BE2C (cell line): ENCODE measurements around the gene HCRTR1.

Experiments used
- DNase-seq: peaks from one replicate; pipeline ENCODE4 v3.0.0-alpha.2; 2020
- H3K27me3 ChIP-seq: fragments of 250-450 bp; sonication (Bioruptor Pico); 2 replicates; pipeline ENCODE4 v1.5.1; 2020; ENCODE audit warnings: mild to moderate bottlenecking
- H3K36me3 ChIP-seq: fragments of 250-450 bp; sonication (Bioruptor Pico); 2 replicates; pipeline ENCODE4 v1.5.1; 2020; ENCODE audit warnings: mild to moderate bottlenecking
- H3K4me1 ChIP-seq: fragments of 250-450 bp; sonication (Bioruptor Pico); 2 replicates; pipeline ENCODE4 v1.5.1; 2020
- H3K4me3 ChIP-seq: 2 replicates; pipeline ENCODE4 v1.5.1; 2011; ENCODE audit warnings: low read depth, low read length
- H3K9me3 ChIP-seq: fragments of 250-450 bp; sonication (Bioruptor Pico); 2 replicates; pipeline ENCODE4 v1.5.1; 2020
- CTCF ChIP-seq: IDR thresholded peaks from 2 replicates; pipeline ENCODE4 v1.5.1; 2012; ENCODE audit warnings: mild to moderate bottlenecking, low read depth, low read length

HCRTR1 gene

GRCh38 chr1:31588751-31589515 is 28.6 kb upstream of the HCRTR1 start:
- Histone ChIP-seq H3K4me1 (peaks cover 6% of the 10 kb centered on the region), H3K36me3 (no peaks in the 10 kb centered on the region), H3K27me3 (no peaks in the 10 kb centered on the region), H3K9me3 (no peaks in the 10 kb centered on the region), H3K4me3 (no peak overlapping the region)
- TF ChIP-seq CTCF: no peak
- no peak for DNase-seq

- no peaks in the 10 kb centered on the region for H3K4me1 ChIP-seq
- no peak for DNase-seq
- no peaks in the 10 kb centered on the region for H3K27me3 ChIP-seq
- no peak for TF ChIP-seq CTCF
- no peak overlapping the region for H3K4me3 ChIP-seq
- no peaks in the 10 kb centered on the region for H3K9me3 ChIP-seq
- H3K36me3 ChIP-seq: no peaks in the 10 kb centered on the region
Measured at GRCh38 chr1:31591425-31592093, 25.9 kb upstream of the HCRTR1 start.

GRCh38 chr1:31592132-31592531 is 25.4 kb upstream of the HCRTR1 start:
- H3K36me3 ChIP-seq: no peaks in the 10 kb centered on the region
- H3K9me3 ChIP-seq: no peaks in the 10 kb centered on the region
- H3K4me3 ChIP-seq: no peak overlapping the region
- no peaks in the 10 kb centered on the region for H3K4me1 ChIP-seq
- TF ChIP-seq CTCF: no peak
- no peak for DNase-seq
- no peaks in the 10 kb centered on the region for H3K27me3 ChIP-seq

- H3K4me3 ChIP-seq: no peak overlapping the region
- TF ChIP-seq CTCF: no peak
- no peak for DNase-seq
- no peaks in the 10 kb centered on the region for H3K36me3 ChIP-seq
- H3K27me3 ChIP-seq: no peaks in the 10 kb centered on the region
- no peaks in the 10 kb centered on the region for H3K4me1 ChIP-seq
- H3K9me3 ChIP-seq: no peaks in the 10 kb centered on the region
Measured at GRCh38 chr1:31593136-31593665, 24.3 kb upstream of the HCRTR1 start.

GRCh38 chr1:31593770-31594632 is 23.5 kb upstream of the HCRTR1 start:
- Histone ChIP-seq H3K4me3 (no peak overlapping the region), H3K36me3 (no peaks in the 10 kb centered on the region), H3K4me1 (no peaks in the 10 kb centered on the region), H3K9me3 (no peaks in the 10 kb centered on the region), H3K27me3 (no peaks in the 10 kb centered on the region)
- peak; percentile 85 for TF ChIP-seq CTCF
- peak; percentile 78 for DNase-seq
